H1 (cell line): ENCODE data around the gene RARA. TPM values are rescaled to one million over a fixed set of nuclear protein-coding genes. Genes with fewer than 3 reads are reported as not detected.

Source experiments
- CTCF ChIA-PET: fragments of 300-600 bp; sonication (Branson Sonifier 250); formaldehyde crosslinking; loops from one replicate; lab custom pipeline; 2021; ENCODE audit not compliant: partially characterized antibody; lab: Charles Lee
- POLR2A ChIA-PET: fragments of 300-600 bp; sonication (Branson Sonifier 250); formaldehyde crosslinking; loops from one replicate; lab custom pipeline; 2021; ENCODE audit warnings: inconsistent platforms; ENCODE audit not compliant: partially characterized antibody; lab: Charles Lee
- DNase-seq, 2 experiments: peaks; one replicate each; pipeline versions ENCODE4 v3.0.0 to v3.0.0-alpha.2; 2010 to 2022; ENCODE audit warnings: low spot score in 2 of 2, low read depth in 1 of 2, mixed read lengths in 1 of 2
- FAIRE-seq: peaks from 2 replicates; lab custom pipeline; 2011; peaks lifted over from hg19 to GRCh38; lab: Jason Lieb, UNC
- H2AFZ ChIP-seq: 2 replicates; pipeline ENCODE4 v1.8.1; 2012; ENCODE audit warnings: low read length, inconsistent platforms
- H2AK5ac ChIP-seq: 2 replicates; pipeline ENCODE4 v1.6.1; 2013; ENCODE audit warnings: low read depth, low read length
- H2BK120ac ChIP-seq: replicated peaks from 2 replicates; pipeline ENCODE3; 2013; ENCODE audit warnings: low read depth, low read length, inconsistent platforms
- H2BK12ac ChIP-seq: 2 replicates; pipeline ENCODE4 v1.6.1; 2013; ENCODE audit warnings: low read depth, low read length
- H2BK15ac ChIP-seq: 2 replicates; pipeline ENCODE4 v1.6.1; 2013; ENCODE audit warnings: low read length
- H2BK20ac ChIP-seq: 2 replicates; pipeline ENCODE4 v1.6.1; 2013; ENCODE audit warnings: low read length
- H2BK5ac ChIP-seq: 2 replicates; pipeline ENCODE4 v1.6.1; 2013; ENCODE audit warnings: low read depth, low read length
- H3K14ac ChIP-seq: 2 replicates; pipeline ENCODE4 v1.6.1; 2013; ENCODE audit warnings: inconsistent platforms; ENCODE audit not compliant: insufficient read length
- H3K18ac ChIP-seq: 2 replicates; pipeline ENCODE4 v1.6.1; 2013; ENCODE audit warnings: low read length; ENCODE audit errors: extremely low read depth
- H3K23ac ChIP-seq: 2 replicates; pipeline ENCODE4 v1.6.1; 2013; ENCODE audit warnings: inconsistent platforms; ENCODE audit not compliant: insufficient read length
- H3K23me2 ChIP-seq: 2 replicates; pipeline ENCODE4 v1.6.1; 2013; ENCODE audit warnings: low read depth, low read length
- H3K27ac ChIP-seq: 2 replicates; pipeline ENCODE4 v1.6.1; 2011; ENCODE audit warnings: low read depth, low read length, inconsistent platforms
- H3K27me3 ChIP-seq, 4 experiments: replicated peaks in 1 of 4; 1 replicate in 1 of 4; 2 replicates in 3 of 4; pipeline versions ENCODE4 v1.6.1 to v1.8.1; 2011 to 2013; ENCODE audit warnings: low read length in 3 of 4, mild to moderate bottlenecking in 3 of 4, inconsistent platforms in 2 of 4, mixed read lengths in 2 of 4, moderate library complexity in 1 of 4; ENCODE audit not compliant: control insufficient read depth in 3 of 4, insufficient read depth in 3 of 4; ENCODE audit errors: extremely low read depth in 1 of 4
- H3K36me3 ChIP-seq, 4 experiments: 2 replicates each; pipeline versions ENCODE4 v1.6.1 to v1.8.1; 2011 to 2013; ENCODE audit warnings: mild to moderate bottlenecking in 4 of 4, low read length in 3 of 4, moderate library complexity in 2 of 4, control low read depth in 1 of 4, inconsistent platforms in 1 of 4; ENCODE audit not compliant: insufficient read depth in 4 of 4, control insufficient read depth in 2 of 4
- H3K4ac ChIP-seq: replicated peaks from 2 replicates; pipeline ENCODE3; 2013; ENCODE audit warnings: low read length, low read depth, mixed read lengths, inconsistent platforms; ENCODE audit not compliant: insufficient read length
- H3K4me1 ChIP-seq, 4 experiments: replicated peaks in 1 of 4; 1 replicate in 1 of 4; 2 replicates in 3 of 4; pipeline versions ENCODE4 v1.6.1 to v1.8.1; 2011 to 2013; ENCODE audit warnings: low read length in 3 of 4, inconsistent platforms in 2 of 4, mixed read lengths in 1 of 4; ENCODE audit not compliant: insufficient read depth in 4 of 4, control insufficient read depth in 3 of 4
- H3K4me2 ChIP-seq, 2 experiments: 2 replicates each; pipeline versions ENCODE4 v1.6.1 to v1.8.1; 2011 to 2013; ENCODE audit warnings: low read depth in 2 of 2, low read length in 2 of 2, control low read depth in 1 of 2, inconsistent platforms in 1 of 2, mild to moderate bottlenecking in 1 of 2; ENCODE audit not compliant: insufficient read depth in 1 of 2
- H3K4me3 ChIP-seq, 4 experiments: fragments of 200-600, 300-600 bp in 1 of 4; sonication (generic), shearing (Covaris generic), sonication (Bioruptor Twin) in 1 of 4; 2 replicates each; pipeline versions ENCODE4 v1.5.1 to v1.8.1; 2011 to 2016; ENCODE audit warnings: low read length in 4 of 4, low read depth in 3 of 4, control low read depth in 2 of 4, inconsistent platforms in 2 of 4, mild to moderate bottlenecking in 2 of 4, mixed read lengths in 1 of 4, moderate library complexity in 1 of 4; ENCODE audit not compliant: insufficient read depth in 2 of 4; ENCODE audit errors: extremely low read depth in 1 of 4
- H3K56ac ChIP-seq: replicated peaks from 2 replicates; pipeline ENCODE3; 2013; ENCODE audit warnings: low read depth, mild to moderate bottlenecking, mixed read lengths, low read length, inconsistent platforms; ENCODE audit not compliant: insufficient read length
- H3K79me1 ChIP-seq: 2 replicates; pipeline ENCODE4 v1.6.1; 2013; ENCODE audit warnings: low read depth, low read length, control low read depth
- H3K79me2 ChIP-seq, 2 experiments: 2 replicates each; pipeline versions ENCODE4 v1.6.1 to v1.8.1; 2012 to 2013; ENCODE audit warnings: low read length in 2 of 2, mild to moderate bottlenecking in 2 of 2, inconsistent platforms in 1 of 2; ENCODE audit not compliant: insufficient read depth in 2 of 2, control insufficient read depth in 1 of 2
- H3K9ac ChIP-seq, 4 experiments: replicated peaks in 1 of 4; 1 replicate in 1 of 4; 2 replicates in 3 of 4; pipeline versions ENCODE4 v1.6.1 to v1.8.1; 2011 to 2013; ENCODE audit warnings: low read depth in 3 of 4, low read length in 3 of 4, control low read depth in 2 of 4, mild to moderate bottlenecking in 2 of 4, moderate library complexity in 2 of 4, inconsistent platforms in 1 of 4; ENCODE audit errors: extremely low read depth in 1 of 4
- H3K9me3 ChIP-seq, 2 experiments: 2 replicates each; pipeline versions ENCODE4 v1.6.1 to v1.8.1; 2012 to 2013; ENCODE audit warnings: mild to moderate bottlenecking in 2 of 2, moderate library complexity in 2 of 2, control low read depth in 1 of 2, inconsistent platforms in 1 of 2, low read depth in 1 of 2, low read length in 1 of 2, mixed read lengths in 1 of 2; ENCODE audit not compliant: insufficient read depth in 2 of 2
- H4K20me1 ChIP-seq, 2 experiments: replicated peaks in 1 of 2; 2 replicates each; pipeline versions ENCODE3 to v1.8.1; 2011 to 2013; ENCODE audit warnings: inconsistent platforms in 2 of 2, low read length in 2 of 2, mild to moderate bottlenecking in 1 of 2; ENCODE audit not compliant: insufficient read depth in 2 of 2, control insufficient read depth in 1 of 2
- H4K5ac ChIP-seq: 2 replicates; pipeline ENCODE4 v1.6.1; 2013; ENCODE audit warnings: low read length, low read depth, mixed read lengths, inconsistent platforms; ENCODE audit not compliant: insufficient read length
- H4K8ac ChIP-seq: 2 replicates; pipeline ENCODE4 v1.8.0; 2013; ENCODE audit warnings: mild to moderate bottlenecking, moderate library complexity, low read length, inconsistent platforms; ENCODE audit not compliant: insufficient read depth; ENCODE audit errors: extremely low read depth
- H4K91ac ChIP-seq: replicated peaks from 2 replicates; pipeline ENCODE3; 2013; ENCODE audit warnings: low read length, mixed read lengths, inconsistent platforms; ENCODE audit not compliant: insufficient read length
- CEBPB ChIP-seq: IDR thresholded peaks from 2 replicates; pipeline ENCODE4 v1.6.1; 2012; ENCODE audit warnings: low read depth, low read length
- KDM4A ChIP-seq: IDR thresholded peaks from one replicate; pipeline ENCODE4 v1.7.1; 2012; ENCODE audit warnings: low read depth, mild to moderate bottlenecking, moderate library complexity, low read length, inconsistent platforms; ENCODE audit not compliant: severe bottlenecking
- POLR2A ChIP-seq, 2 experiments: IDR thresholded peaks; 1 replicate in 1 of 2; 2 replicates in 1 of 2; pipeline ENCODE4 v1.6.1; 2011; ENCODE audit warnings: low read depth in 2 of 2, low read length in 2 of 2, mild to moderate bottlenecking in 2 of 2; ENCODE audit errors: control extremely low read depth in 1 of 2
- RAD21 ChIP-seq, 2 experiments: IDR thresholded peaks in 1 of 2; conservative IDR thresholded peaks in 1 of 2; 2 replicates each; pipeline ENCODE4 v1.6.1; 2011; ENCODE audit warnings: low read depth in 2 of 2, low read length in 2 of 2, improper control_type of control experiment in 1 of 2, inconsistent platforms in 1 of 2, mild to moderate bottlenecking in 1 of 2, moderate library complexity in 1 of 2
- SIN3A ChIP-seq, 2 experiments: IDR thresholded peaks in 1 of 2; conservative IDR thresholded peaks in 1 of 2; 2 replicates each; pipeline ENCODE4 v1.6.1; 2011 to 2012; ENCODE audit warnings: low read length in 2 of 2, improper control_type of control experiment in 1 of 2, low read depth in 1 of 2, mild to moderate bottlenecking in 1 of 2
- SP1 ChIP-seq: IDR thresholded peaks from 2 replicates; pipeline ENCODE4 v1.6.1; 2011; ENCODE audit warnings: low read depth, low read length
- WGBS, 2 experiments: shearing (Covaris generic) in 1 of 2; methylation state at CpG; one replicate each; pipeline versions ENCODE4 v1.1.6 to v1.1.7; 2013 to 2015; ENCODE audit warnings: low lambda C conversion rate in 2 of 2, mixed read lengths in 2 of 2, inconsistent platforms in 1 of 2, low coverage in 1 of 2, missing lambda C conversion rate in 1 of 2; ENCODE audit not compliant: insufficient replicate concordance in 2 of 2, insufficient coverage in 1 of 2, insufficient read length in 1 of 2; ENCODE audit errors: extremely low coverage in 1 of 2, missing lambda C conversion rate in 1 of 2; 5-methylcytosine and 5-hydroxymethylcytosine counted together
- polyA plus RNA-seq, 7 experiments: library from polyadenylated mRNA; depleted of rRNA in 3 of 7; stranded (reverse) in 5 of 7; unstranded in 2 of 7; fragments of >200 nt in 5 of 7; fragments of 200-250 nt in 2 of 7; gene quantifications; 1 replicate in 5 of 7; 2 replicates in 1 of 7; 4 replicates in 1 of 7; pipeline versions ENCODE4 v1.2.1 to v1.2.3, GENCODE V29; 2011 to 2013; ENCODE audit warnings: missing spikeins in 2 of 7, mixed read lengths in 2 of 7
- total RNA-seq: library from RNA; stranded (reverse); fragmentation: NEBNext Ultra II Directional; extraction: Animal tissue kit (Norgen Biotek cat#: 25700); gene quantifications from 2 replicates; pipeline ENCODE4 v1.2.1, GENCODE V29; 2021
- TF ChIP-seq, protein P1 (sequence below), 3 experiments: IDR thresholded peaks; 1 replicate in 2 of 3; 2 replicates in 1 of 3; pipeline versions ENCODE4 v1.5.1 to v1.6.1; 2011; ENCODE audit warnings: low read length in 3 of 3, mild to moderate bottlenecking in 3 of 3, inconsistent platforms in 2 of 3, low read depth in 1 of 3, moderate library complexity in 1 of 3; ENCODE audit not compliant: insufficient read depth in 1 of 3; ENCODE audit errors: control extremely low read depth in 1 of 3

The RARA gene
- total and polyA plus RNA-seq, 2 of the 8 experiments (the other 6 are each of a cell fraction or from before 2014, with no cell fraction given): 4.4 to 16.5 TPM

DNA sequence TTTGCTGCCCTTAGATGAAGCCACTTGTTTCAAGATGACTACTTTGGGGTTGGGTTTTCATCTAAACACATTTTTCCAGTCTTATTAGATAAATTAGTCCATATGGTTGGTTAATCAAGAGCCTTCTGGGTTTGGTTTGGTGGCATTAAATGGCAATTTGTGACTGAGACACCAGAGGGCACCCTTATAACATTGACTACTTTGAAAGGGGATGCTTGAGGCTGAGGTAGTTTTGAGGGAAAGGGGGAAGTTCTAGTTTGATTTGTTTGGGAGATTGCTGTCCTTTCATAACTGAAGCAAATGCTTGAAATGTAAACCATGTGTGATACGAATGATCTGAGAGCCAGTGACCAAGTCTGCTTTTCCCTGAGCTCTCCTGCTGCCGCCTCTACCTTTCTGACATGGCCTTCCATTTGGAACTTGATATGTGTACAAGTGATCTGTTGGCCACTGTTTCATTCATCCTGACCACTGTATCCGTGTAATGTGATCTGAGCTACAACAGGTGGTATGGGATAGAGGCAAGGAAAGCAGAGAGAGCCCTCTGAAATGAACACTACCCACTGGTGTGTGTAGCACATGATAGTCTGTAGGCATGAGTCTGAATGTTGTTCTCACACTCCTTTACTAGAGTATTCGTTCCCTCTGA is 5.8 kb upstream of the RARA start:
- H4K20me1 ChIP-seq: peaks cover 10 to 11% of the 10 kb centered on the region in 2 experiments
- no peaks in the 10 kb centered on the region for H3K79me1 ChIP-seq
- H2AK5ac ChIP-seq: no peak overlapping the region
- TF ChIP-seq CEBPB (no peak), KDM4A (no peak), SIN3A (conservative IDR thresholded peaks at IDR 0.05 in 1 of 2, IDR thresholded peaks at IDR 0.05 in 1 of 2; ENCODE audit: low read depth in 1 of 2, low read length in 2 of 2) (no peak), POLR2A (IDR thresholded peaks at IDR 0.05; ENCODE audit: control extremely low read depth in 1 of 2, low read depth in 2 of 2, low read length in 2 of 2) (peak in 1 of 2 experiments; percentile 57; a peak in 1 of 3 replicates), SP1 (no peak), RAD21 (IDR thresholded peaks at IDR 0.05 in 1 of 2, conservative IDR thresholded peaks at IDR 0.05 in 1 of 2; ENCODE audit: low read depth in 2 of 2, low read length in 2 of 2) (peak; percentile 79 to 86)
- TF ChIP-seq, protein P1, sequence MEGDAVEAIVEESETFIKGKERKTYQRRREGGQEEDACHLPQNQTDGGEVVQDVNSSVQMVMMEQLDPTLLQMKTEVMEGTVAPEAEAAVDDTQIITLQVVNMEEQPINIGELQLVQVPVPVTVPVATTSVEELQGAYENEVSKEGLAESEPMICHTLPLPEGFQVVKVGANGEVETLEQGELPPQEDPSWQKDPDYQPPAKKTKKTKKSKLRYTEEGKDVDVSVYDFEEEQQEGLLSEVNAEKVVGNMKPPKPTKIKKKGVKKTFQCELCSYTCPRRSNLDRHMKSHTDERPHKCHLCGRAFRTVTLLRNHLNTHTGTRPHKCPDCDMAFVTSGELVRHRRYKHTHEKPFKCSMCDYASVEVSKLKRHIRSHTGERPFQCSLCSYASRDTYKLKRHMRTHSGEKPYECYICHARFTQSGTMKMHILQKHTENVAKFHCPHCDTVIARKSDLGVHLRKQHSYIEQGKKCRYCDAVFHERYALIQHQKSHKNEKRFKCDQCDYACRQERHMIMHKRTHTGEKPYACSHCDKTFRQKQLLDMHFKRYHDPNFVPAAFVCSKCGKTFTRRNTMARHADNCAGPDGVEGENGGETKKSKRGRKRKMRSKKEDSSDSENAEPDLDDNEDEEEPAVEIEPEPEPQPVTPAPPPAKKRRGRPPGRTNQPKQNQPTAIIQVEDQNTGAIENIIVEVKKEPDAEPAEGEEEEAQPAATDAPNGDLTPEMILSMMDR (IDR thresholded peaks at IDR 0.05; ENCODE audit: control extremely low read depth in 1 of 3, insufficient read depth in 1 of 3, low read depth in 1 of 3, low read length in 3 of 3): peak in 2 of 3 experiments; percentile 65 to 66; a peak in 3 of 4 replicates
- H3K14ac ChIP-seq: no peak overlapping the region
- no peak overlapping the region for H3K9ac ChIP-seq
- no peak overlapping the region for H2BK12ac ChIP-seq
- peaks cover 27 to 62% (median 55%) of the 10 kb centered on the region in 4 experiments for H3K36me3 ChIP-seq
- no peak overlapping the region for H3K23ac ChIP-seq
- no peak overlapping the region for H3K56ac ChIP-seq
- no peak overlapping the region for H3K4me3 ChIP-seq
- H2BK15ac ChIP-seq: no peak overlapping the region
- H4K5ac ChIP-seq: no peak overlapping the region
- peaks cover 10 to 19% (median 16%) of the 10 kb centered on the region in 4 experiments for H3K4me1 ChIP-seq
- no peak overlapping the region for H2AFZ ChIP-seq
- H3K79me2 ChIP-seq: peaks cover 0 to 3% of the 10 kb centered on the region in 2 experiments; a peak in 1 of 4 replicates
- H3K18ac ChIP-seq: no peak overlapping the region
- H3K9me3 ChIP-seq: no peaks in the 10 kb centered on the region
- DNase-seq (no peak), FAIRE-seq (no peak)
- H3K27me3 ChIP-seq: peaks cover 0 to 1% (median 0%) of the 10 kb centered on the region in 4 experiments; a peak in 1 of 7 replicates
- H3K23me2 ChIP-seq: no peaks in the 10 kb centered on the region
- no peak overlapping the region for H3K4ac ChIP-seq
- H4K8ac ChIP-seq: no peak overlapping the region
- no peak overlapping the region for H2BK20ac ChIP-seq
- no peak overlapping the region for H2BK120ac ChIP-seq
- H2BK5ac ChIP-seq: no peak overlapping the region
- ChIA-PET CTCF (interaction anchor here (0.5 to 39.2 kb wide), 27 partner anchors 8 to 257 kb away, joined by 3 to 1198 read pairs (median 4); partner anchors contain the start of genes CDC6, GJD3 and WIPF2), POLR2A (interaction anchor here (0.7 to 31.2 kb wide), 7 partner anchors 5 to 72 kb away, joined by 3 to 570 read pairs (median 4); partner anchors contain the start of genes CDC6, GJD3 and RARA)
- whole genome bisulfite sequencing, 2 experiments: 87% methylated on average over 4 of the region's 4 CpGs; no CpG with 5 or more reads in 1 of the 2 experiments
- no peak overlapping the region for H3K27ac ChIP-seq
- H3K4me2 ChIP-seq: no peak overlapping the region
- no peak overlapping the region for H4K91ac ChIP-seq
